Stimulated activated effector memory CD8-positive, alpha-beta T cell treated with anti-CD3 and anti-CD28 coated beads, Interleukin-12 subunit alpha, Interleukin-12 subunit beta, amount 100 ng/mL, for 72 hours (primary cell): ENCODE data around the gene SPINK4.

Experiments used
- ATAC-seq: fragments of 150-1000 bp; cut with Tn5 transposase; 2 replicates; pipeline ENCODE4 v1.10.0; 2021
- DNase-seq, 2 donors: peaks; one replicate each; pipeline ENCODE4 v3.0.0; 2021 to 2022; ENCODE audit warnings: low spot score in 2 of 2
- H3K27ac Mint-ChIP-seq: one replicate; pipeline ENCODE4 v1.8.0; 2022; ENCODE audit warnings: mild to moderate bottlenecking, mixed read lengths
- H3K36me3 Mint-ChIP-seq: one replicate; pipeline ENCODE4 v1.8.0; 2022; ENCODE audit warnings: mild to moderate bottlenecking, mixed read lengths
- H3K4me1 Mint-ChIP-seq: one replicate; pipeline ENCODE4 v1.8.0; 2022; ENCODE audit warnings: mixed read lengths
- H3K4me3 Mint-ChIP-seq: one replicate; pipeline ENCODE4 v1.8.0; 2022; ENCODE audit warnings: mild to moderate bottlenecking, mixed read lengths
- H3K9me3 Mint-ChIP-seq: one replicate; pipeline ENCODE4 v1.8.0; 2022; ENCODE audit warnings: mixed read lengths

The SPINK4 gene

DNA sequence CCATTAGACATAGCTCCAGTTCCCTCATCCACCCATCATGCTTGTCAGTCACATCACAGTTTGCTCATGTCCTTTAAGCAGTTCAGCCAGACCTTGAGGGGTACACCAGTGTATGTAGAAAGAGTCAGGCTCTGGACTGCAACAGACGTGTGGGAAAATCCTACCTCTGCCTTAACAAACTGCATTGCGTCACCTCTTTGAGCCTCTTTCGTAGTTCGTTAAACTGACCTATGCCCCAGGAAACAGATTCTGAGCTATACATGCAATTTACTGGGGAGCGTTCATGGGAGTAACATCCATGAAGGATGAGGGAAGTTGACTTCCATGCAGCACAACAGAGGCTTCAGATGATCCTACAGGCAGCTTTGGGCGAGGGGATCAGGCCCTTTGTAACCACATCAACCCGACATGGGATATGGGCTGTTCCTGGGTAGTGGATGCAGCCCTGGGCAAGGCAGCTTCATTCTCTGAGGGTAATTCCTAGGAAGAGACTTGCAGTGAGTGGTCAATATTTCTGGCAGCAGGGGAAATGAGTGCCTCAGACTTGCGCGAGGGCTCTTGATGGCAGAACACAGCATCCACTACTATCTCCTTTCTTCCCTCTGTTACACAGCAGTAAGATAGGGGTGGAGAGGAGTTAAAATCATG is 4.3 kb downstream of the SPINK4 start:
- no peaks in the 10 kb centered on the region for H3K36me3 Mint-ChIP-seq
- H3K4me1 Mint-ChIP-seq: no peaks in the 10 kb centered on the region
- H3K9me3 Mint-ChIP-seq: no peaks in the 10 kb centered on the region
- no peak for DNase-seq
- ATAC-seq: no peak
- H3K27ac Mint-ChIP-seq: no peak overlapping the region
- H3K4me3 Mint-ChIP-seq: no peak overlapping the region

DNA sequence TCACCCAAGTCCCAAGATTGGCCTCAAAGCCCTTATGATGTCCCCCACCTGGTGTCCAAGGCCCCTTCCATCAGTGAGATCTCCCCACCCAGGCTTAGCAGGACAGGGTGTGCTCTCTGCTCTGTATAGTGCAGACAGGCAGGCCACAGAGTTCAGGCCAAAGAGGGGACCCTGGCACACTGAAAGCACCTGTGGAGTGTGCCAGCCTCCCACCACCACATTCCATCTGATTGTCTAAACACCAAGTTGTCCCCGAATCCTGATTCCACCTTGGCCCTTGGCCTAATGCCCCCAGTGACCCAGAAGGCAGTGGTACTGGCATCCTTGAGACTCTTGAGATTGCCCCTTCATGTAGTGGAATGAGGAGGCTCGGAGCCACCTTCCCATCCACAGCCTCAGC is 5.4 kb downstream of the SPINK4 start:
- Mint-ChIP-seq H3K9me3 (no peaks in the 10 kb centered on the region), H3K4me1 (no peaks in the 10 kb centered on the region), H3K27ac (no peak overlapping the region), H3K36me3 (peaks cover 7% of the 10 kb centered on the region), H3K4me3 (no peak overlapping the region)
- DNase-seq (no peak), ATAC-seq (no peak)

DNA sequence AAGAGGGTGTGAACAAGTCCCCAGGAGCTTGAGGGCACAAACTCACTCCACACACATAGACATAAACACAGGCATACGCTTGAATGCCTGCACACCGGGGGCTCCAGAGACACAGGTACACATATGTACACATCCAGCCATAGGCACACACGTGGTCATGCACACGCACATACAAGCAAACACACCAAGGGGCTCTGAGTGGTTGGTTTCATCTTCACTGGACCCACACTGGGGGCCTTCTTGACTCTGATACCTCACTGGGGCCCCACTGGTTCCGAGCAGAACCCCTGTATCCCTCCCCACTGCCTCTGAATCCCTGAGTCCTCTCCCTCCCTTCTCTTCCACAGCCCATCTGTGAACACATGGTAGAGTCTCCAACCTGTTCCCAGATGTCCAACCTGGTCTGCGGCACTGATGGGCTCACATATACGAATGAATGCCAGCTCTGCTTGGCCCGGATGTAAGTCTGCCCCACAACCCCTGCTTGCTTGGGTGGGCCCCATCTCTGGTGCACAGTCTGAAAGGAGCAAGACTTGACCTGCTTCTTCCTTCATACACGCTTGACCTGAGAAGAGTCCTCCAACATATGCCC is 6.4 kb downstream of the SPINK4 start:
- H3K4me1 Mint-ChIP-seq: no peaks in the 10 kb centered on the region
- H3K36me3 Mint-ChIP-seq: peaks cover 18% of the 10 kb centered on the region
- H3K9me3 Mint-ChIP-seq: no peaks in the 10 kb centered on the region
- DNase-seq (no peak), ATAC-seq (no peak)
- H3K27ac Mint-ChIP-seq: no peak overlapping the region
- H3K4me3 Mint-ChIP-seq: no peak overlapping the region

DNA sequence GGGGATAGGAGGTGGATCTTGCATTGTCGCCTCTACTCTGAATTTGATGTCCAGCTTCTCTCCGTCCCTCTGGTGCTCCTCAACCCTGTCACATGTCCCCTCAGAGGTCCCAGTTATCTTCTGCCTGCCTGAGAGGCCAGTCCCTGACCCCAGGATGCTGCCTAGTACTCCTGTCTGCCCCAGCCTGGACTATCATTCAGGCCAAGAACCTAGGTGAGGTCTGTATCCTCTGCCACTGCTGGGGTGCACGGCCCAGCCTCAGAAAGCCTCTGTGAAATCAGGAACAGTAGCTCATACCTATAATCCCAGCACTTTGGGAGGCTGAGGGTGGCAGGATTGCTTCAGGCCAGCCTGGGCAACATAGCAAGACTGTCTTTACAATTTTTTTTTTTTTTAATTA is 8.6 kb downstream of the SPINK4 start:
- Mint-ChIP-seq H3K4me3 (no peak overlapping the region), H3K27ac (peak overlapping the region; percentile 60), H3K9me3 (no peaks in the 10 kb centered on the region), H3K4me1 (no peaks in the 10 kb centered on the region), H3K36me3 (peaks cover 33% of the 10 kb centered on the region)
- DNase-seq: no peak
- no peak for ATAC-seq

DNA sequence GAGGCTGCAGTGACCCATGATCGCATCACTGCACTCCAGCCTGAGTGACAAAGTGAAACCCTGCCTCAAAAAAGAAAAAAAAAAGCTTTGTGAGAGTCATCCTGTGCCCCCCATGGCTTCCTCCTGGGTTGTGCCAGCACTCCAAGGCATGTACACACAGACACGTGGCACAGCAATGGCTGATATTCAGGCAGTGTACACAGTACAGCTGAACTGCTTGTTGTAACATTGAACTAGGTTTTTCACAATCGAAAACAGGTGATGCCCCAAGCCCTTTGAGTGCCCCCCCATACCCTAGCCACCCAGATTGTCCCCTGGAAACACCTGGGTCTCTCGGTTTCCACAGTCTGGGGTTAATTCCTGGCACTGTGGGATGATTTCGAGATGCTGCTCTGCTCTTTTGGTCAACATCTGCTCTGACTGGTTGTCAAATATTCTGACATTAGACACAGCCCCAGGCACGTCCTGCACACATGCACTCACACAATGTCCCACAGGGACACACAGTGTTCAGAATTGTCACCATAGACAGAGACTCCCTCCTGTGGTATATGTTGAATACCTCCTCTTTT is 9.2 kb downstream of the SPINK4 start:
- no peaks in the 10 kb centered on the region for H3K9me3 Mint-ChIP-seq
- peaks cover 39% of the 10 kb centered on the region for H3K36me3 Mint-ChIP-seq
- no peaks in the 10 kb centered on the region for H3K4me1 Mint-ChIP-seq
- peak overlapping the region; percentile 41 for H3K27ac Mint-ChIP-seq
- H3K4me3 Mint-ChIP-seq: no peak overlapping the region
- DNase-seq (no peak), ATAC-seq (no peak)

DNA sequence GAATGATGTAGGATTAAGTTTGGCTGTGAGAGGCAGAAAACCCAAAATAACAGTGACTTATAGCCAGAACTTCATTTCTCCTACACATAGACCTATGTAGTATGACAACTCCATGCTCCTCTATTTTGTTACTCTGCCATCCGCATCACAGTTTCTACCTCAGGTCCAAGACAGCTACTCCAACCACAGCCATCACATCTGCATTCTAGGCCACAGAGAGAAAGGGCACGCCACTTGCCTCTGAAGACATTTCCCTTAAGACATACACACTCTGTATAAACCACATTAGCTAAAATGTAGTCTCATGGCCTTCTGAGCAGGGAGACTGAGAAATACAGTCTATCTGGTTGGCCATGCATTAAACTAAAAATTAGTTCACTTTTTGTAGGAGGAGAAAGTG is 10.0 kb downstream of the SPINK4 start:
- ATAC-seq (no peak), DNase-seq (no peak)
- no peaks in the 10 kb centered on the region for H3K4me1 Mint-ChIP-seq
- H3K4me3 Mint-ChIP-seq: no peak overlapping the region
- H3K36me3 Mint-ChIP-seq: peaks cover 47% of the 10 kb centered on the region
- peak overlapping the region; percentile 41 for H3K27ac Mint-ChIP-seq
- no peaks in the 10 kb centered on the region for H3K9me3 Mint-ChIP-seq

DNA sequence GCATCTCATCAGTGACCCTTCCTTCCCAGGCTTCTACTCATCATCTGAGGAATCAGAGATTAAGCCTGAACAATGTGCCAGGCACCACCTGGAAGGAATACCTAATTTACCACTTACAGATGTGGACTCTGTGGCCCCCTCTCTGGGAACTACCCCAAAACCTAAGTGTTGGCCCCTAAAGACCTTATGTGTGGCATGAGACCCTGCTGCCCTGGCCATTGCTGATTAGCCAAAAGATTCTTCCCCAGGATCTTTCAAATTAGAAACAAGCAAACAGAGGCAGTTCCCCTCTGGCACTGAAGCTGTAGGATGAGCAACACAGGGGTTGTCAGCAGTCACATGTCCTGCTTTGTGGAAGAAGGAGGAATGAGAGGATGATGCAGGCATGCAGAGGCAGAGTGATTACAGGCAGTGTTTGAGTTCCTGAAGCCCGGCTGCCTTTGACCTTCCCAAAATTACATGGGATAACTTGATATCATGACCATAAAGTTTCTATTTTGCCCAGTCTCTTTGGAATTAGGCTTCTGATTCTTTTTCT is 10.6 kb downstream of the SPINK4 start:
- Mint-ChIP-seq H3K9me3 (no peaks in the 10 kb centered on the region), H3K27ac (peak overlapping the region; percentile 4), H3K4me1 (no peaks in the 10 kb centered on the region), H3K4me3 (no peak overlapping the region), H3K36me3 (peaks cover 52% of the 10 kb centered on the region)
- no peak for DNase-seq
- ATAC-seq: no peak

DNA sequence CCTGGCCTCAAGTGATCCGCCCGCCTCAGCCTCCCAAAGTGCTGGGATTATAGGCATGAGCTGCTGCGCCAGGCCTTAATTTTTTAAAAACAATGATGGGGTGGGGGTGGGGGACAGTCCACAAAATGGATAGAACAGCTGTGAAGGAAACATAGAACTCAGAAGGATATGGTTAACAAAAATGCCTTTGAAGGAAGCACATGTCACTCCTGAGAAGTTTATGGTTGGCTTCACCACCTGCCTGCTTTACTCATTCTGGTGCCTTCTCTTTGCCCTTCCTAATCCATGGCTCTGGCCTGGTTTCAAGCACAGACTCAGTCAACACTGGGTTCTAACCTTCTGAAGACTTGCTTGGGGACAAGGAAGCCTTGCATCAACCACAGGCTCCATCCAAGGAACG is 14.2 kb downstream of the SPINK4 start:
- no peak for DNase-seq
- Mint-ChIP-seq H3K9me3 (no peaks in the 10 kb centered on the region), H3K27ac (no peak overlapping the region), H3K4me3 (no peak overlapping the region), H3K36me3 (peaks cover 89% of the 10 kb centered on the region), H3K4me1 (no peaks in the 10 kb centered on the region)
- ATAC-seq: no peak

DNA sequence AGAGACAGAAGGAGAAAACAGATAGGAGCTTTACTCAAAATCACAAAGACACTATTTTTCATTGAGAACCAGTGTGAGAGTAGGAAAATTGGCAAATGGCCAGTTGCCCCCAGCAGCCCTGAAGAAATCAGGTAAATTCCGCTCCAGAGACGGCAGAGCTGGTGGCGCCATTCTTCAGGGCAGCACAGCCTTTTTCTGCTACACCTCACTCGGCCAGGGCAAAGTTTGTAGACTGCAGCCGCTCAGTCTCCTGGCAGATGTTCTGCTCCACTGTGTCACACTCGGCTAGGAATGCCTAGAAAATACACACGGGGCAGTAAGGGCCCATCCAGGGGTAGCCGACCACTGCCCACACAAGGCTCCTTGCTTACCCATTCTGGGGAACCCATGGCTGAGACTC is 15.0 kb downstream of the SPINK4 start:
- no peak overlapping the region for H3K27ac Mint-ChIP-seq
- DNase-seq (no peak), ATAC-seq (no peak)
- H3K9me3 Mint-ChIP-seq: no peaks in the 10 kb centered on the region
- no peaks in the 10 kb centered on the region for H3K4me1 Mint-ChIP-seq
- no peak overlapping the region for H3K4me3 Mint-ChIP-seq
- peaks cover 93% of the 10 kb centered on the region for H3K36me3 Mint-ChIP-seq

DNA sequence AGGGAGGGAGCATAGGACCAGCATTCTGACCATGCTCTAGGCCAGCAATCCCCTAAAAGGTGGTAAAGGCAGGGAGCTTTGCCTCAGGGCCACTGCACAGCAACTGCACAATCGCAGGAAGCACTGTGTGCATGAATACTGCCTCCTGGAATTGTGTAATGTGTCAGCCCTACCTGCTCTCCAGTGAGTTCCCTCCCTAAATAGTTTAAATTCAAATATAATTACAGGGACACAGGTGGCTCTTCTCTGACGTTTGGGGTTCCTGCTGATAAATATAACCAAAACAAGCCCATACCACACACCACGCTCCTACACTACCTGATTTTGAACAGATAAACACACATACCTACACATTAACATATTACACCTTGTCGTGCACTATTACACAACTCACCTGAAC is 15.5 kb downstream of the SPINK4 start:
- DNase-seq (no peak), ATAC-seq (no peak)
- H3K9me3 Mint-ChIP-seq: no peaks in the 10 kb centered on the region
- no peak overlapping the region for H3K4me3 Mint-ChIP-seq
- no peaks in the 10 kb centered on the region for H3K4me1 Mint-ChIP-seq
- H3K27ac Mint-ChIP-seq: no peak overlapping the region
- H3K36me3 Mint-ChIP-seq: peaks cover 93% of the 10 kb centered on the region

DNA sequence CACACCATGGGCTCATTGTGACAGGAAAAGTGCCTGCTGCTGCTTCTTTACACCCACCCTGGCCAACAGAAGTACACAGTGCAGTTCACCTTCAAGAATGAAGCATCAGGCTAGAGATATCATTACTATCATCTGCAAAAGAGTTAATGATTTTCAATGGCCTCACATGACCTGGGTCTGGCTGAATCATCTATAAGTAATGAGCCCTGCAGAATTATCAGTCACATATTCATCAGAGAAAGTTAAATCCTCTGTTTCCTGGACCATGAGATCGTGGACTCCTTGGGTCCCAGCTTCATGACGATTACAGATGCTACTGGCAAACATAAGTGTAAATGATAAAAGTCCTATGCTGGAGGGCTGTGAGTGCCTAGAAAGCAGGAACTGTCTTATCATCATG is 16.3 kb downstream of the SPINK4 start:
- H3K27ac Mint-ChIP-seq: no peak overlapping the region
- no peaks in the 10 kb centered on the region for H3K9me3 Mint-ChIP-seq
- peaks cover 93% of the 10 kb centered on the region for H3K36me3 Mint-ChIP-seq
- ATAC-seq (no peak), DNase-seq (no peak)
- no peaks in the 10 kb centered on the region for H3K4me1 Mint-ChIP-seq
- H3K4me3 Mint-ChIP-seq: no peak overlapping the region

DNA sequence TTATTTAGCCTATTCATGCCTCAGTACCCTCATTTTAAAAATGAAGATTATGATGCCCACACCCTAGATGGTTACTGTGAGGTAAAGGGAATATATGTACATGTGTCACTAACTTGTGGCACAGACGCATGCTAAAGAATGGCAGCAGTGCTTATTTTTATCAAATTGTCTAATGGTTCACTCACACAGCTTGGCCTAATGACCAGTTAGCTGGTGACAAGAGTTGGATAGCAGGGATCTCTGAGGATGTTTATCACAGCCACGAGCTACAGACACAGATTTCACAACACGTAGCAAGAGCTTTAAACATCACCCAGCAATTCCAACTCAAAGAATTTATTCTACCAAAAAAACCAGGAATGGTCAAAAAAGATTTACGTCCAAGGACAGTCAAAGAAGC is 17.3 kb downstream of the SPINK4 start:
- no peaks in the 10 kb centered on the region for H3K9me3 Mint-ChIP-seq
- DNase-seq (no peak), ATAC-seq (no peak)
- no peaks in the 10 kb centered on the region for H3K4me1 Mint-ChIP-seq
- H3K27ac Mint-ChIP-seq: no peak overlapping the region
- H3K36me3 Mint-ChIP-seq: peaks cover 100% of the 10 kb centered on the region
- no peak overlapping the region for H3K4me3 Mint-ChIP-seq

DNA sequence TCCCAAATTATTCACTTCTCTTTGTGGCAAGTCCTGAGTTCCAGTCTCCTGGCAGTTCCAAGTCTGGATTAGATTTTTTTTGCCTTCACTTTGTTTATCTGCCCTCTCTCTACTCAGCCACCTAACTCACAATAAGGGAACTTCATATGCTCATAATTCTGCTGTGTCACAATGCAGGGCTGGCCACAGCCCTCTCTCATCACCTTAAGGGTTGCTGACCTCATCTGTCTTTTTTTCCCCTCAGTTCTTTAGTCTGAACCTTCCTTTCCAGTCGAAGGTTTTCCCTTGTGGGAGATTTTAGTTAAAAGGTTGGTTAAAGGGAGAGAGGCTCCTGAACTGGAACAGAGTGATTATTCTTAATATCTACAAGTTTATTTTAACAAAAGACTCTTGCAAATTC is 20.4 kb downstream of the SPINK4 start:
- Mint-ChIP-seq H3K4me3 (no peak overlapping the region), H3K36me3 (peaks cover 97% of the 10 kb centered on the region), H3K9me3 (no peaks in the 10 kb centered on the region), H3K4me1 (peaks cover 19% of the 10 kb centered on the region), H3K27ac (peak overlapping the region; percentile 76)
- DNase-seq (no peak), ATAC-seq (no peak)

DNA sequence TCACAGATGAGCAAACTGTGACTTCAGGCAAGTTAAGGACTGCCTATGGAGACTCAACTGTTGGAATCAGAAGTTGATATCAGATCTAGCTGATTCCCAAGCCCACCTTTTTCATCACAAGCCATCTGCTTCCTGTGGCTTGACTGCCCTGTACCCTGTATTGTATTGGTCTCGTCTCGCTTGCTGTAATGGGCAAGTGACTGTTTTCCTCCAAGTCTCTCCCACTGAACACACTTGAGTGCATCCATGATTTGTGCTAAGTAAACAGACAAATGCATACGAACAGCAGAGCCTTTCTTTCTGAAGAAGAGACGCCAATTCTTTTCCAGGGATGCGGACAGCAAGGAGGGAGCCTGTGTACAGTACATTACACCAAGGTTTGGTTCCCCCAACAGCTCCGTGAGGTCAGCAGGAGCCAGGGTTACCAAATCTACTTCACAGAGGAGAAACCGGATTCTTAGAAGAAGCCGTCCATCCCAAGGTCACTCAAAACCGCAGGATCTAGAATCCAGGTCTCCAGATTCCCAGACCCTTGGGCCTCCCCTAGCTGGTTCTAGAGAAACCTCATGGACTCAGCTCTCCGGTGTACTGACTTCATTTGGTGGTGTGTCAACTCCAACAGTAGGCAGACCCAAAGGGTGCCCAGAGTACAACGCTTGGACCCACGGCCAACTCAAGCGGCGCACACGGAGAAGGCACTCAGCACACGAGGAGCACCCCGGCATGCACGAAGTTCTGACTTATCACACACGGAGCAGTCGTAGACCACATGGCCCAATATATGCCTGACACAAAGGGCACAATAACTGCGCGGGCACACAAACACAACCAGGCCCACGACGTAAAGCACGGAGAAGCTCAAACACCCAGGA is 23.4 kb downstream of the SPINK4 start:
- Mint-ChIP-seq H3K4me1 (peaks cover 41% of the 10 kb centered on the region), H3K4me3 (peak overlapping the region; percentile 90), H3K36me3 (peaks cover 82% of the 10 kb centered on the region), H3K9me3 (no peaks in the 10 kb centered on the region), H3K27ac (peak overlapping the region; percentile 96)
- peak in 1 of 2 donors; percentile 61 for DNase-seq
- ATAC-seq: peak; percentile 2

DNA sequence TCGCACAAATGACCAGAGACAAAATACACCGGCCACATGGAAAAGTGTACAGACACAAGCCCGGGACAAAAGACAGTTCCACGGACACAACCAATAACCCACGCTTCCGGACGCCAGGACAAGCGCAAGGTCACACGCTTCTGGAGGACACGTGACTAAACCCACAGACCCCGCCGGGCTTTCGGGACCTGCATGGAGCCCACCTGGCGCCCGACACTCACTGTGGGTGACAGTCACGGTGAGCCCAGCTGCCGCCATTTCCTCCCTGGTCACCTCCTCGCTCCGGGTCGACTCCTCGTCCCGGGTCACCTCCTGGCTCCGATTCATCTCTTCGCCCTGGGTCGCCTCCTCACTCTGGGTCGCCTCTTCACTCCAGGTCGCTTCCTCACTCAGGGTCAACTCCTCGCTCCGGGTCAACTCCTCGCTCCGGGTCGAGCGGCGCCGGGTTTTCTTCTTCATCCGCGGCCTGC is 24.1 kb downstream of the SPINK4 start:
- DNase-seq: no peak
- Mint-ChIP-seq H3K36me3 (peaks cover 82% of the 10 kb centered on the region), H3K9me3 (no peaks in the 10 kb centered on the region), H3K4me3 (peak overlapping the region; percentile 90), H3K4me1 (peaks cover 41% of the 10 kb centered on the region), H3K27ac (peak overlapping the region; percentile 96)
- ATAC-seq: peak; percentile 18
